Kidney (tissue), 14 donors: ENCODE measurements around the gene DNAH17. TPM values are rescaled to one million over a fixed set of nuclear protein-coding genes. Genes with fewer than 3 reads are reported as not detected.

ENCODE experiments used
- DNase-seq, 5 donors: peaks; one replicate each; pipeline ENCODE4 v3.0.0-alpha.2; 2013 to 2020
- FAIRE-seq: peaks from 2 replicates; lab custom pipeline; 2012; peaks lifted over from hg19 to GRCh38; lab: Jason Lieb, UNC
- H3K27ac ChIP-seq, 2 donors: one replicate each; pipeline ENCODE4 v1.7.0; 2013; ENCODE audit warnings: low read depth in 2 of 2, low read length in 2 of 2, inconsistent platforms in 1 of 2
- H3K27me3 ChIP-seq: one replicate; pipeline ENCODE4 v1.7.1; 2013; ENCODE audit warnings: low read length, inconsistent platforms; ENCODE audit not compliant: control insufficient read depth, insufficient read depth
- H3K36me3 ChIP-seq, 3 donors: one replicate each; pipeline versions ENCODE4 v1.7.0 to v1.7.1; 2013; ENCODE audit warnings: low read length in 3 of 3, control low read depth in 1 of 3, inconsistent platforms in 1 of 3; ENCODE audit not compliant: insufficient read depth in 3 of 3, control insufficient read depth in 2 of 3
- H3K4me1 ChIP-seq, 3 donors: one replicate each; pipeline versions ENCODE4 v1.7.0 to v1.7.1; 2013; ENCODE audit warnings: low read length in 3 of 3, inconsistent platforms in 1 of 3, low read depth in 1 of 3; ENCODE audit not compliant: control insufficient read depth in 2 of 3, insufficient read depth in 2 of 3
- H3K4me3 ChIP-seq, 3 donors: one replicate each; pipeline versions ENCODE4 v1.7.0 to v1.8.1; 2013; ENCODE audit warnings: low read length in 3 of 3, control low read depth in 1 of 3, inconsistent platforms in 1 of 3
- H3K9ac ChIP-seq, 3 donors: one replicate each; pipeline versions ENCODE4 v1.7.0 to v1.7.1; 2013; ENCODE audit warnings: low read length in 3 of 3, control low read depth in 1 of 3, inconsistent platforms in 1 of 3
- H3K9me3 ChIP-seq, 3 donors: one replicate each; pipeline versions ENCODE4 v1.7.0 to v1.7.1; 2013; ENCODE audit warnings: low read length in 3 of 3, control low read depth in 1 of 3, inconsistent platforms in 1 of 3; ENCODE audit not compliant: control insufficient read depth in 2 of 3, insufficient read depth in 1 of 3
- CTCF ChIP-seq: IDR thresholded peaks from 3 replicates; pipeline ENCODE4 v1.5.1; 2012; ENCODE audit warnings: mild to moderate bottlenecking, moderate library complexity, borderline replicate concordance; ENCODE audit not compliant: insufficient read depth; ENCODE audit errors: extremely low read depth
- intact Hi-C: fragments of 100-400 bp; cut with DNase I; formaldehyde crosslinking; loops from one replicate; pipeline ENCODE4 v1.11.1; 2022
- polyA plus RNA-seq: library from polyadenylated mRNA; stranded (reverse); fragments of 350-450 nt; fragmentation: Illumina TruSeq; extraction: RNeasy Lipid Tissue Mini Kit (QIAGEN cat#74804); gene quantifications from one replicate; pipeline ENCODE4 v1.2.3, GENCODE V29; 2014; ENCODE audit warnings: low read depth, low replicate concordance; ENCODE audit not compliant: insufficient read depth
- total RNA-seq: library from RNA; stranded (reverse); fragmentation: NEBNext Ultra II Directional; extraction: Animal tissue kit (Norgen Biotek cat#: 25700); gene quantifications from one replicate; pipeline ENCODE4 v1.2.1, GENCODE V29; 2021
- donor health status: control.
- donor health status: control.
- donor health status: control.
- donor health status: control.
- donor health status: control.
- donor health status: DM: yes; HTN: yes; CAD: no.
- donor health status: Normal renal cell carcinoma (clear cell type).

DNAH17 gene
- total and polyA plus RNA-seq, 2 donors from 2014 or later: 0.09 to 0.17 TPM

DNA sequence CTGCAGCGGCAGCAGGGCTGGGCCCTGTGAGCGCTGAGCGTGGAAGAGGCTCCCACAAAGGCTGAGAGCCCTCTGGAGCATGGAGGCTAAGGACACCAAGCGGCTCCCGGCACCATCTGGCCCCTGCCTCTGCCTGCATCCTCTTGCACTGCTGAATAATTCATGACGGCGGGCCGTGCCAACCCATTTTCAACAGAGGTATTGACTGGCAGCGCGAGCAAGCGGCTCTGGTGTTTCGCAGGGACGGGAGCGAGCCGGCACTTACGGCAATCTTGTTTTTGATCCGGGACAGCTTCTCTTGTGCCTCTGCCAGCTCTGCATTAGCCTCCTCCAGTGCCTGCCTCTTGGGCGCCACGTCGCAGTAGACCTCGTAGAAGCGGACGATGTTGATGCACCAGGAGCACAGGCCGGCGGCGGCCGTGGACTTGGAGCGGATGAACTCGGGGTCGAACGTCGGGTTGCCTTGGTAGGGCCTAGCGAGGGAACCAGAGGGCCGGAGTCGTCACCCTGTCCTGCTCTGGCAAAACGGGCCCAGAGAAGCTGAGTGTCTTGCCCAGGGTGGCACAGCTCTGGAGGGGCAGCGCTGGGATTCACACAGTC is 118.4 kb downstream of the DNAH17 start:
- no peak overlapping the region for H3K9ac ChIP-seq
- no peak for DNase-seq
- H3K9me3 ChIP-seq: no peaks in the 10 kb centered on the region
- H3K4me3 ChIP-seq: no peak overlapping the region
- intact Hi-C loops: no loop called here
- TF ChIP-seq CTCF: no peak
- no peak for FAIRE-seq
- no peaks in the 10 kb centered on the region for H3K27me3 ChIP-seq
- H3K4me1 ChIP-seq: no peaks in the 10 kb centered on the region
- H3K27ac ChIP-seq: no peak overlapping the region
- no peaks in the 10 kb centered on the region for H3K36me3 ChIP-seq

- no peak for FAIRE-seq
- H3K4me3 ChIP-seq: no peak overlapping the region
- TF ChIP-seq CTCF: no peak
These were observed 119.1 kb downstream of the DNAH17 start for GRCh38 chr17:78458091-78458490.

DNA sequence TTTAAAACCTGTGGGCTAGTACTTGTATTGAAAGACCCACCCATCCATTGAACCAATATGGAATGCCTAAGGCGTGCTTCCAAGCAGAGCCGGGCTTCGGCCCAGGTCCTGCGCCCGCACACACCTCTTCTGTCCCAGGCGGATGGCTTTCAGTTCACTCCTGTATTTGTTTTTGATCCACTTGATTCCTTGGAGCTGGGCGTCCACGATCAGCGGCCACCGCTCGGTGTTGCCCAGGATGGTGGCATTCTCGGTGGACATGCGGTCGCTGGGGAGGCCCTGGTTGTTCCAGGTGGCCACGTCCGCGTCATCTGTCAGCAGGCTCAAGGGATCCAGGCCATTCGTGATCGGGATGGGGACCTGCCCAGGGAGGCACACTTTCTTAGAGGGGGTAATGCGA is 122.8 kb downstream of the DNAH17 start:
- no peak for FAIRE-seq
- Histone ChIP-seq H3K27me3 (no peaks in the 10 kb centered on the region), H3K36me3 (no peaks in the 10 kb centered on the region), H3K9me3 (no peaks in the 10 kb centered on the region), H3K4me3 (no peak overlapping the region), H3K27ac (no peak overlapping the region), H3K4me1 (no peaks in the 10 kb centered on the region), H3K9ac (no peak overlapping the region)
- no peak for DNase-seq
- no peak for TF ChIP-seq CTCF
- intact Hi-C loops: no loop called here

More at GRCh38 chr17:78458091-78458490, 119.1 kb downstream of the DNAH17 start:
- no peak for DNase-seq
- intact Hi-C loops: no loop called here
- no peaks in the 10 kb centered on the region for H3K36me3 ChIP-seq
- H3K27me3 ChIP-seq: no peaks in the 10 kb centered on the region
- H3K27ac ChIP-seq: no peak overlapping the region
- H3K9me3 ChIP-seq: no peaks in the 10 kb centered on the region
- no peaks in the 10 kb centered on the region for H3K4me1 ChIP-seq
- H3K9ac ChIP-seq: no peak overlapping the region

GRCh38 chr17:78451753-78452152 is 125.4 kb downstream of the DNAH17 start:
- DNase-seq (no peak), FAIRE-seq (no peak)
- no peak overlapping the region for H3K27ac ChIP-seq
- H3K4me1 ChIP-seq: no peaks in the 10 kb centered on the region
- H3K27me3 ChIP-seq: no peaks in the 10 kb centered on the region
- TF ChIP-seq CTCF: no peak
- intact Hi-C loops: no loop called here
- no peak overlapping the region for H3K4me3 ChIP-seq
- H3K9ac ChIP-seq: no peak overlapping the region
- no peaks in the 10 kb centered on the region for H3K36me3 ChIP-seq
- H3K9me3 ChIP-seq: no peaks in the 10 kb centered on the region
